HL-60 (cell line): Measurements from ENCODE around the gene PHF13.

Experiments used
- GABPA ChIP-seq: IDR thresholded peaks from 2 replicates; pipeline ENCODE4 v1.6.1; 2012; ENCODE audit warnings: low read depth
- POLR2AphosphoS5 ChIP-seq: IDR thresholded peaks from 2 replicates; pipeline ENCODE4 v1.6.1; 2012; ENCODE audit warnings: low read depth
- REST ChIP-seq: IDR thresholded peaks from 2 replicates; pipeline ENCODE4 v1.6.1; 2012; ENCODE audit warnings: low read depth; ENCODE audit not compliant: insufficient replicate concordance
- SPI1 ChIP-seq: IDR thresholded peaks from 2 replicates; pipeline ENCODE4 v1.6.1; 2012; ENCODE audit warnings: low read depth, mild to moderate bottlenecking, borderline replicate concordance
- TF ChIP-seq, protein P1 (sequence below): IDR thresholded peaks from one replicate; pipeline ENCODE4 v1.5.1; 2011; ENCODE audit warnings: low read length, control low read depth, inconsistent platforms; ENCODE audit not compliant: insufficient read depth

GRCh38 chr1:6638226-6638625 lies 24.7 kb downstream of the PHF13 start:
- TF ChIP-seq, protein P1, sequence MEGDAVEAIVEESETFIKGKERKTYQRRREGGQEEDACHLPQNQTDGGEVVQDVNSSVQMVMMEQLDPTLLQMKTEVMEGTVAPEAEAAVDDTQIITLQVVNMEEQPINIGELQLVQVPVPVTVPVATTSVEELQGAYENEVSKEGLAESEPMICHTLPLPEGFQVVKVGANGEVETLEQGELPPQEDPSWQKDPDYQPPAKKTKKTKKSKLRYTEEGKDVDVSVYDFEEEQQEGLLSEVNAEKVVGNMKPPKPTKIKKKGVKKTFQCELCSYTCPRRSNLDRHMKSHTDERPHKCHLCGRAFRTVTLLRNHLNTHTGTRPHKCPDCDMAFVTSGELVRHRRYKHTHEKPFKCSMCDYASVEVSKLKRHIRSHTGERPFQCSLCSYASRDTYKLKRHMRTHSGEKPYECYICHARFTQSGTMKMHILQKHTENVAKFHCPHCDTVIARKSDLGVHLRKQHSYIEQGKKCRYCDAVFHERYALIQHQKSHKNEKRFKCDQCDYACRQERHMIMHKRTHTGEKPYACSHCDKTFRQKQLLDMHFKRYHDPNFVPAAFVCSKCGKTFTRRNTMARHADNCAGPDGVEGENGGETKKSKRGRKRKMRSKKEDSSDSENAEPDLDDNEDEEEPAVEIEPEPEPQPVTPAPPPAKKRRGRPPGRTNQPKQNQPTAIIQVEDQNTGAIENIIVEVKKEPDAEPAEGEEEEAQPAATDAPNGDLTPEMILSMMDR: no peak
- TF ChIP-seq POLR2AphosphoS5 (no peak), REST (no peak), GABPA (no peak), SPI1 (no peak)
